HG02678 (cell line): ENCODE data around the gene HDLBP.
"Not testable (repeated sequence)": the region's sequence is repeated elsewhere in the genome, so short reads cannot be mapped to it uniquely, and the experiment has no call there.

Experiments used
- ATAC-seq: cut with Tn5 transposase; IDR thresholded peaks from one replicate; pipeline ENCODE4 v1.9.1; 2021; ENCODE audit warnings: mild to moderate bottlenecking, moderate library complexity; ENCODE audit not compliant: unreplicated experiment

HDLBP gene

DNA sequence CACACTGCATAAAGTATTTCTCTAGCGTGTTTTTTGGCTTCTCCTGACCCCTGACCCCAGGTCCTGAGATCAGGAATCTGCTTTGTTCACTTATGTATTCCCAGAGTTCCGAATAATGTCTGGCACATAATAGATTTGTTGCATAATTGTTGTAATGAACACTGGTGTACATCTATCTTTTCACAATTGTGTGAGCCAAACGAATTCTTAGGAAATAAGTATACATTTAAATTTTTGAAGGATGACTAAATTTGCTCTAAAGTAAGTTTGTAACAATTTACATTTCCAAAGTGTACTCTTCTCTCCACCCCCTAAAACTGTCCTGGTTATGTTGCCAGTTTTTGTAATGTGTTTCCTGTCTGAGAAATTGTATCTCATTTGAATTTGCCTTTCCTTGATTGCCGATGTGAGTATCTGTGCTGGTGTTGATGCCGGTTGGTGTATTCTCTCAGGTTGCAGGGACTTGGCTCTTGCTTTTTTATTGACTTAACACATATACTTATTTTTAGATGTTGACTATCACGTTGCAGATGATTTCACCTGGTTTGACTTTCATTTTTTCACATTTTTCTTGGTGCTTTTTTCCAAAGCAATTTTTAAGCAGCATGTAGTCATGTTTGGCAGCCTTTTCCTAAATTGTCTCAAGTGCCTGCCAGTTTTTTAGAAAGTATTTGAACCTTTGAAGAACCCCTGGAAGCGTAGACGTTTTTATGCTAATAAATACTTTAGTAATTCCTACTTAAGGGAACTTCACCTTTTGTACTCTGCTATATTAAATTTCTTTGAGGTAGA lies 24.6 kb upstream of the HDLBP start:
- no peak for ATAC-seq

DNA sequence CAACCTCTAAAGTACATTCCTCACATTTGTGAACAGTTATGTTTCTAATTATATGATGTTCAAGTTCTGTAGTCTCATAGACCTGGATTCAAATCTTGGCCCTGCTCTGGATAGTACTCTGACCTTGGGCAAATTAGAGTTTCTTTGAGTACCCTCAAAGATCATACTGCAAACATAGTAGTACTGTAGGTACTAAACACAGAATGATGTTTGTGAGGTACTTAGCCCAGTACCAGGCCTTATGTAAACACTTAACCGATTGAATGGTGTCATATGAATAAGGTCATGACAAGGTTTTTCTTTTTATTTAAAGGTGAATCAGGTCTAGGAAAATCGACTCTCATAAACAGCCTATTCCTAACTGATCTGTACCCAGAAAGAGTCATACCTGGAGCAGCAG lies 19.3 kb upstream of the HDLBP start:
- no peak for ATAC-seq

DNA sequence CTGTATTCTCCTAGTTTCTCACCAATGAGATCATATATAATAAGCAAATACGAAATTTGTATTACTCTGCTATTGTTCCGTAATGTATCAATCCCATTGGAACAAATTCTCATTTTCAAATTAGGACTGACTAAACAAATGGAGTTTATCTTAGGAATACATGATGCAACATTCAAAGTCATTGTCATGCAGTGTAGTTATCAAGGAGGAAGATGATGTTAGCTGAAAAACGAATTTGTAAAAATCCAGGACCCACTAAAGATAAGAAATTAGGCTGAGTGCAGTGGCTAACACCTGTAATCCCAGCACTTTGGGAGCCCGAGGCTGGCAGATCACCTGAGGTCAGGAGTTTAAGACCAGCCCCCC lies 15.1 kb upstream of the HDLBP start:
- no peak for ATAC-seq

DNA sequence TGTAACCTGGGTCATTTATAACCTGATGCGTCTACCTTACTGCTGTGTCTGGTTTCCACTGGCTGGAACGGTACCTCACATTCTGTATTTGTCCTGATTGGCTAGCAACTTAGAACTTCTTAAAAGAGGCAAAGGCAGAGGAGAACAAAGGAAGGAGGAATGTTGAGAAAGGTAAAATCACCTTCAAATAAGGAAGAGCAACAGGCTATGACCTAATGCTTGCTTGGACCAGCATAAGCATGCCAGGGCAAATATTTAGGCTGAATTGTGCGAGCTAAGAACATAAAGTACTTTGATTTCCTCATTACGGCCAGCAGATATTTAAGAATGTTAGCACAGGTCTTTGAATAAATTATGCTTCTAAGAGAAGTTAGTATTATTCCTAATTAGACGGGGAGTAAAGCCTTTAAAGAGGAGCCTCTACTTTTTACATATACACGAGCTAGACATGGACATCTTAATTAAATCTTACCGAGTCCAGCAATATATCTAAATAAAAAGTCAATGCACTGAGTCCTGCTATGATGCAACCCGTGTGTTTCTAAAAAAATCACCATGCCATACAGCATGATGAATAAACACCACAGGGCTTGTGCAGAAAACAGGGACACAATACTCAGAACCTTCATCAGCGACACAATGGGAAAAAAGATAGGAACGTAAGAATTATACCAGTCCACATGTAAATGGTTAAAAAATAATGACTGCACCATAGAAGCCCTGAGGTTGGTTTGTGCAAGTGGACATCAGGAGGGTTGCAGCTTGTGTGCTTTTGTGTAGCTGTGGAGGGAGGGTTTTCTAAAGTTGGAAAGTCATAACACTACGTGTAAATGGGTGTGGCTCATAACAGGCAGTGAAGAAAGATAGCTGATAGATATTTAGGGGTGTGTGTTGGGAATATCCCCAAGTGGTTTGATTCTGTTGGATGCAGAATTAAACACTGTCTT lies 14.5 kb upstream of the HDLBP start:
- ATAC-seq: no peak

DNA sequence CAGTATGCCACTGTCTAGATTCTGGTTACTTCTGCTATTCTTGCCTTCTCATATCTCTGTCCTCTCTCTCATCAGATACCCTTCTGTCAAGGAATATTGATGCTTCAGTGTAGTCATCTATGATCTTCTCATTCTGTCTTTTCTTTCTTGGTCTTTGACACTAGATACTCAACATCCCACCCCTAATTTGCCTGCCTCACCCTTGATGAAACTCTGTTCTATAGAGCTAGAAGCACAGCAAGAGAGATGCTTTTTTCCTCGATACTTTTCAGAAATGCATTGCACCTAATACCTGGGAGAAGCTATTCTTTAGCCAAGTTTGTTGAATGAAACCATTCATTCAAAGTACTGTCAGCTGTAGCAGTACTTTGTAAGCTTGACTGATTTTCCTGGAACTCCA lies 9.8 kb upstream of the HDLBP start:
- ATAC-seq: no peak

DNA sequence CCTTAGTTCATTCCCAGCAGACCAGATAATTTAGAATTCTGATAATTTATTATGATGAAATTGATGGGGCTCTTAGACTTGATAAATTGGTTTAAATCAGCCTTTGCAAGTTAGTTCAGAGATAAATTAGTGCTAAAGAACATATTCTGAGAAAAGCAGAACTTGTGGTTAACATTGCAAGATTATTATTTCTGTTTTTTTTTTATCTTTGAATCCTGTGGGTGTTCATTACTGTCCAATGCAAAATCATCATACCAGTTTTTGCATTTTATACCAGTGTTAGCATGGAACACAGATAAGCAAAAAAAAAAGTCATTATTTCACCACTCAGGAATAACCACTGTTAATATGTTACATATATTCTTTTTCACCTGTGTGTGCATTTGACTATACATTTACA lies 9.3 kb upstream of the HDLBP start:
- ATAC-seq: no peak

DNA sequence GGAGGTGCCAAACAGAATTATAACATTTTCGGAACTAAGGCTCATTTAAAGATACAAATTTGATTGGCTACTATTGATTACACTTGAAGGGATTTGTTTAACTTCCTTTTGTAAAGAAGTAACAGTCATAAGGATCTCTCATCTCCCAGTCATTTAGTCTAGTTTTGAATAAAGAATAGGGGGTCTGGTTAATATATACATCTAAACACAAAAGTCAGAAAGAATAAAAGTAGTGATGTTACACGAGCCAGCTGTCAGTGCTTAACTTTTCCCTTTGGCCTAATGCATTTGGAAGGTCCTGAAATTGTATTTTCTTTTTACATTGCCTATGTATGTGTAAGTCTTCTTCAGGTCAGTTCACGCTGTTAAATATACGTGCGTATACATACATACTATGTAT lies 8.3 kb upstream of the HDLBP start:
- ATAC-seq: peak; percentile 50

DNA sequence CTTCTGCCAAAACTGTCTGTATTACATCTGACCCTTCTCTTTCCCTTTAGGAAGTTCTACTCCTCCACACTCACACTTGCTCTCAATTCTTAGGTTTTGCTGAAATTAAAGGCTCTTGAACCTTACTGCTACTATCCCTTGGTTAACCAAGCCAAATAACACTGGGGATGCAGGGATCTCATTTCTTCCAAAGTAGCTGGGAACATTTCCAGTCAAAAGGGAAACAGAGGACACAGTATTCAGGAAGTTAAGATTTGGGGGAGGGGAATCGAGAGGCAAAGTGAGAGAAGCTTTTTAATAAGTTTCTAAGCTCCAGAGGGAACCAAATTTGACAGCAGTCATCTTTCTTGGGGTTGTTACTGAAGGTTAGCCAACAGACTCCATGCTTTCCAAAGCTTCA lies 6.4 kb upstream of the HDLBP start:
- no peak for ATAC-seq

DNA sequence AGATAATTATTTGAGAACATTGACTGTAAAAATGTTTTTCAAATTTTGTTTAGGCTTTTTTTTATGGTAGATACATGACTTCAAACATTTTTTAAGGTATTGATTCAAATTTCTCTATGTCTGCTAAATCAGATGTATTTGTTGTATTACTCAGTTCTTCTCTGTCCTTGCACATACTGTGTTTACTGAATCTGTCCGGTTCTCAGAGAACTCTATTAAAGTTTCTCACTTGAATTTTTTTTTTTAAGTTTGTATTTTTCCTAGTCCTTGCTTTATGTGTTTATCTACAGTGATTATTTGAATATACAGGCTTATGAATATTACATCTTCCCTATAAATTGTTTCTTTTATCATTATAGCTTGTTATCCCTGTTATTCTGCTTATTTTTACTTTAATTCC lies 5.6 kb upstream of the HDLBP start:
- ATAC-seq: no peak

DNA sequence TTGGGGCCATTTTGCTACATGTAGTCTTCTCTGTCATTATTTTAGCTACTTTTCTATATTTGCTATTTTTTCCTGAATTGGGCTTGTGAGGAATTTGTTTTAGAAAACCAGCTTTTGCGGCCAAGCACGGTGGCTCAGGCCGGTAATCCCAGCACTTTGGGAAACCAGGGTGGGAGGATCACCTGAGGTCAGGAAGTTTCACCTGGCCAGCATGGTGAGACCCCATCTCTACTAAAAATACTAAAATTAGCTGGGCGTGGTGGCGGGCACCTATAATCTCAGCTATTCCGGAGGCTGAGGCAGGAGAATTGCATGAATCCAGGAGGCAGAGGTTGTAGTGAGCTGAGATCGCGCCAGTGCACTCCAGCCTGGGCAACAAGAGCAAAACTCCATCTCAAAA lies 4.9 kb upstream of the HDLBP start:
- ATAC-seq: no peak

DNA sequence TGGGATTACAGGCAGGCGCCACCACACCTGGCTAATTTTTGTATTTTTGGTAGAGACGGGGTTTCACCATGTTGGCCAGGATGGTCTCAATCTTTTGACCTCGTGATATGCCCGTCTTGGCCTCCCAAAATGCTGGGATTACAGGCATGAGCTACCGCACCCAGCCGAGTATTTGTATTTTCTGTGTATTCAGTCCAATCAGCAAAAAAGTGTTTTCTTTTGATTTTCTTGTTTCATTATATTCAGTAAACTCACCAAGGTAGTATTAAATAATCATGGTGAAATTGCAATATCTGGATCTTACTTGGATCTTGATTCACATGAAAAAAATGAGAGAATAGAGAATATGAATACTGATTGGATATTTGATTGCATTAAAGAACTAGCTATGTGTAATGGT lies 3.4 kb upstream of the HDLBP start:
- ATAC-seq: not testable (repeated sequence)

DNA sequence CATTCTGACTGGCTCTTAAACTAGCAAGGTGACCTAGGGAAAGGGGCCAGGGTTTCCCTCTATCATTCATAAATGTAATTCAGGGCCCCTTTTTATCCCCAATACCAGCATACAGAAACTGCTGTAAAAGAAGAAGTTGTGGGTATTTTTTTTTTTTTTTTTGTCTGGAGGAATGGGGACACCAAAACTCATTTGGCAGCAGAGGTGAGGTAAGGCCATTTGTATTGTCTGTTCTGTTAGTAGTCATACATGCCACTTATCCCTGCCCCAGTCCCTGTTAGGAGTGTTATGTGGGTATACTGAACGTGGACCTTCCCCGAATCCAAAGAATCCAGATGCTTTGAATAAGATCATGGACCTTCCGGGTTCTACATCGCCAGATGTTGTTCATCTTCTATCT lies 1.9 kb upstream of the HDLBP start:
- ATAC-seq: no peak

DNA sequence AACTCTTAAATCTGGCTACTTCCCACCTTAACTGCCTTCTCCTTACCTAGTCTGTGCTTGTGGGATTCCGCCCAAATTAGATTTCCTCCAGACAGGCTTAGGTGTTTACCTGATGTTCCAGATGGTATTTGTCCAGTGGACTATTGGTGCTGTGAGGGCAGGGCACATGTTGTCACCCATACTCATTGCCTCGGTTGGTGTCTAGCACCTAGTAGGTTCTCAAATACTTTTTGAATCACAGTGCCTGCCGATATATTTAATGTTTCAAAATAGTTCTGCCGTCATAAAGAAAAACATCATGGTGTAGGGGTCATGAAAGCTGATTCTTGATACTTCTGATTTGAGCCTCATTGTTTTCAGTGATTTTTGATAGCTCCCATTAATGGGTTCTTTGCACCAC lies 1.4 kb upstream of the HDLBP start:
- no peak for ATAC-seq

DNA sequence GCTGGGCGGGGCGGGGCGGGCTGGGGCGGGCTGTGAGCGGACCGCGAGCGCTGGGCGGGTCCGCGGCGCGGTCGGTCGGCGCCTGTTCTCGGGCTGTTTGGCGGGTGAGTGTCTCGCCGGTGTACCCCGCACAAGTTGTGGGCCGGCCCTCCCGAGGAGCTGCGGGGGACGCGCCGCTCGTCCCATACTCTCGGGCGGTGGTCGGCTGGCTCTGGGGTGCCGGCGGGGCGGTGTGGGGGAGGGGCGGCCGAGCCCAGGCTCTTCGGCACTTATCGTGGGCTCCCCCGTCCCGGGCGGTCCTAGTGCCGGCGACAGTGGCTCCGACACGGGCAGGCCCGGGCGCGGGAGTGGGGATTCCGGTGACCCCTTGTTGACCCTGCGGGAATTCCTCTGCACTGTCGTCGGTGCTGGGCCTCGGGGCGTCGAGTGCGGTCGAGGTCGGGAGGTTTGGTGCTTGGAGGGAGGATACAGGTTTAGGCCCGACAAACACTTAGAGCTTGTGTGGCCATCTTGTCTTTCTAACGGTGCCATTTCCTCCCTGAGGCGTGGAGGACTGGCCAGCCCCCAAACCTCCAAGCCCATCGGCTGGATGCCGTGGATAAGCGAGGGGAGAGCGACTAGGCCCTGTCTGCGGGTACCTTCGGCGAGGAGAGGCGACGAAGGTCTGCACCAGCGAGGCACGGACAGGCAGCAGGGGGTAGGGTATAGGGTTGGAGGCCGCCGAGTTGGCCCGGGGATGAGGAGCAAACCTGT lies 583 bp upstream of the HDLBP start, which contains the start of gene SEPTIN2:
Gene SEPTIN2 (plus strand): TSS at position 47 of the 753 bp plus-strand sequence. CDS start 8,308 bp downstream, outside the sequence.
- ATAC-seq: peak; percentile 29

DNA sequence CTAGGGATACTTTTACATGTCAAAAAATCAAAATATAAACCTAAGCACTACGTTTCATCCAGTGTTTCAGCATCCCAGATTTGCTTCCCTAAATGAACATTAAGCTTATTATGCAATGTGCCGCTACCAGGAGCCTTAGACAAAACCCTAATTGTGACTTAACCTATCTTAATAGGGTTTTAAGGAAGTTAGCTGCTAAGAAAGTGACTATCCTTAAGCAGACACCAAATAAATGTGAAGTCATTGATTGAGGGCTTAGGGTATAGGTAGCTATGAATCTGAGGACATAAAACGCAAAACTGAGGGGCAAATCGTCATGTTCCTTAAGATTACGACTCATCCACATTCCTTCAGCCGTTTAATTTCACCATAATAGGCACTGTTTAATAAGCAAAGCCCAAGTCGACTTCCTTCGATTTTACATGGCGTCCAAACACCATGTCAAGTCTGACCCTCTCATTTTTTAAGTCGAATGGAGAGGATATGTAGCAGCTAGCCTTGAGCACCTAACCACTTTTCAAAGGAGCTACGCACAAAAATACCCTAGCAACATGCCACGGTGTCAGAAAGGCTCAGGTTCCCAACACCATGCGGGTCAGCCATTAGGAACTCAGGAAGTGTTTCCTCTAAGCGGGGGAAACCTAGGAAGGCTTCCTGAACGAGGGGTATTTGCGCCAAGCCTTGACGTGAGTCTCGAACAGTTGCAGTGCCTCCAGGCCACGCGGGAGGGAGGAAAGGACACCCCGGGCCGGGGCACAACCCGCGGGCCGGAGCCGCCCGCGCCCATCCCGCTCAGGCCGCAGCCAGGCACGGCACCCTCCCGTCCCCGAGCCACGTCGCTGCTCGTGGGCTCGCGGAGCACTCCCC lies 1.0 kb downstream of the HDLBP start:
- ATAC-seq: no peak

DNA sequence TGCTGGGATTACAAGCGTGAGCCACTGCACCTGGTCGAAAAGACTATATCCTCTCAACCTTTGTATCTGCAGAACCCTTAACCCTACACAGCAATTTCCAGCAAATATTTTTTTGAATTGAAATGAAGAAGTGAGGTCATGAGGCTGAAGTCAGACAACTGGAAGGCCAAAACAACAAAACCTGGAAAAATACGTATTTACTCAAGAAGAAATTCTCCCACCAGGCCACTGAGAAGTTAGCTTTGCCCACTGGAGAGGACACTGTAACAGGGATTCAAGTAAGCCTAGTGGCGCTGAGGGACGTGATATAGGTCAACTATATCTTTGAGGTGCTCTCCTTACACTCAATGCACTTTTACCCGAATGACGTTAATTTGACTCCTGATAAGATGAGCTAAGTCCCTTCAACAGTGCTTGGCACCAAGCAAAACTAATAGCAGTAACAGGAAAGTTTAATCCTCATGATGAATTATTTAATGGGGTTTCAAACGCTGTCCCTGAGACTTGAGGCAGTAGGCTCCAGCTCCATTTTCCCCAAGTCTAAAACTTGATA lies 1.9 kb downstream of the HDLBP start:
- no peak for ATAC-seq

DNA sequence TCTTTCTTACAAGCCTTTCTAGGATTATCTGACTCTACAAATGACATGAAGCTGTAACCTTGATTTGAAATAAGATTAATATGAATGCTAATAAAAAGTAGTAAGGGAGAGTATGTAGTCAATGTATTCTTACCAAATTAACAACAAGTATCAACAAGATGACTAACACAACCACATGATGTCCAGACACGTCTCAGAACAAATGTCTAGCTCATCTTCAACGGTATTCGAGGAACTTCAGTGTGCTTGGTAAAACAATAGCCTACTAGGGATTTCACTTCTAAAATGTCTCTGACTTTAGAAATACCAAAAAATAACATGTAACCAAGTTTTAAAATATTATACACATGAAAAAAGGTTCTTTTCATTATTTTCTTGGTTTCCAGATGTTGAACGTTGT lies 3.4 kb downstream of the HDLBP start:
- ATAC-seq: no peak

DNA sequence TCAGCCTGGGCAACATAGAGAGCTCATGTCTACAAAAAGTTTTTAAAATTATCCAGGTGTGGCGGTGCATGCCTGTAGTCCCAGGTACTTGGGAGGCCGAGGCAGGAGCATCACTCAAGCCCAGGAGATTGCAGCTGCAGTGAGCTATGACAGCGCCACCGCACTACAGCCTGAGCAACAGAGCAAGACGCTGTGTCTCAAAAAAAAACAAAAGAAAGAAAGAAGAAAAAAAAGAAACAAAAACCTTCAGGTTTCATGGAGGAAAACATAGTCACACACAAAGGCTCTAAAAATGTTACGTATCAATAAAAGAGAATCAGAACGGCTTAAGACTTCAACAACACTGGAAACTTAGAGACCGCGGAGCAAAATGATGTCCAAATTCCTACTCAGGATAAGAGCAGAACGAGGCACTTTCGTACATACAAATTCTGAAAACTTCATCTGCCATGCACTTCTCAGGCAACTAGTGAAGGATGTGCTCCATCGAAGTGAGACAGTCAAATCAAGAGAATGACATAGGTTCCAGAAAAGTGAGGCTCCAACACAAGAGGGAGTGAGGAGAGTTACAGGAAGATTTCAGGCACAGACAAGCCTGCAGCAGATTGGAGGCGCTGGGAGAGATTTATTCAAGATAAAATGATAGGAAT lies 4.4 kb downstream of the HDLBP start:
- no peak for ATAC-seq

DNA sequence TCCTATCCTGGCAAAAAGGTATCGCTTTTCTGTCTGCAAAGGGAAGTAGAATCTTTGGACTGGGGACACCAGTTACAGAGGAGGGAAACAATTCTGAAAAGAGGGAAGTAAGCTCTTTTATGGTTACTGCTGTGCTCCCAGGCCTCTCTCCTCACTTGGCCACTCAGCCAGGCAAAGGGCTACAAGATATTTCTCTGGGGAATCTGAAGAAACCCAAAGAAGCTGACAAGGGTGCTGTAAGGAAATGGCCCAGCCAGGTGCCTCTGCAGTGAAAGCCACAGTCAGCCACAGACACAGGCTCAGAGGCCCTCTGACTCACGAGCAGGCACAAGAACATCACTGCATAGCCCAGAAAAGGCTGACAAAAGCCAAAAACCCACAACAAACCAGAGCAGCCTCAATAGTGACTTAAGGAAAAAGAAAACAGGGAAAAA lies 5.8 kb downstream of the HDLBP start:
- ATAC-seq: peak; percentile 54
